GM12892 (cell line): ENCODE measurements around the gene TMEM232.

Experiments
- POLR2A ChIP-seq: IDR thresholded peaks from 2 replicates; pipeline ENCODE4 v1.6.1; 2011; ENCODE audit warnings: low read depth, low read length, control low read depth
- POLR2AphosphoS5 ChIP-seq: IDR thresholded peaks from 2 replicates; pipeline ENCODE4 v1.6.1; 2011; ENCODE audit warnings: low read depth, low read length, control low read depth
- TAF1 ChIP-seq: IDR thresholded peaks from 2 replicates; pipeline ENCODE4 v1.6.1; 2011; ENCODE audit warnings: low read depth, mild to moderate bottlenecking, control low read depth, low read length, borderline replicate concordance

DNA sequence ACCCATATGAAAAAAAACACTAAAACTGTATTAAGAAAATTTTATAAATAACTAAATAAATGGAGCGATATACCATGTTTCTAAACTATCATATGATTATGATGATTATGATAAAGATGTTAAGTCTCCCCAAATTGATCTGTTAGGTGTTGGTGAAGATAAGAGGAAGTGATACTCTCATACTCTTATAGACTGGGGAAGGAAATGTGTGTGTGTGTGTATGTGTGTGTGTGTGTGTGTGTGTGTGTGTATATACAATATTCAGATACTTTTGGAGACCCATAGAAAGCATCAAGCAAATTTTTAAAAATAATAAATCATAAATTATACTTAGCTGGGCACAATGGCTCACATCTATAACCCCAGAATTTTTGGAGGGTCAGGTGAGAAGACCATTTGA is 62.9 kb downstream of the TMEM232 start:
- no peak for TF ChIP-seq POLR2AphosphoS5
- TF ChIP-seq POLR2A, result no peak
- no peak for TF ChIP-seq TAF1
